Activated T-helper 1 cell treated with anti-CD3 and anti-CD28 coated beads, Interleukin-12 subunit alpha, Interleukin-12 subunit beta, Interleukin-2, Interleukin-4 antibody, amounts not matched to agents 30 ng/mL and 10 ng/mL and 1 ng/mL, durations not matched to agents 14 hours and 24 hours and 36 hours (primary cell): ENCODE measurements around the gene ACTG2. TPM values are rescaled to one million over a fixed set of nuclear protein-coding genes. Genes with fewer than 3 reads are reported as not detected.

Source experiments
- DNase-seq: peaks from one replicate; pipeline ENCODE4 v3.0.0; 2021; ENCODE audit warnings: low spot score
- H3K27ac Mint-ChIP-seq: one replicate; pipeline ENCODE4 v1.8.0; 2021; ENCODE audit warnings: mild to moderate bottlenecking, mixed read lengths
- H3K27me3 Mint-ChIP-seq: one replicate; pipeline ENCODE4 v1.8.0; 2022; ENCODE audit warnings: mild to moderate bottlenecking, moderate library complexity, mixed read lengths; ENCODE audit not compliant: insufficient read depth
- H3K36me3 Mint-ChIP-seq: one replicate; pipeline ENCODE4 v1.8.0; 2021; ENCODE audit warnings: low read depth, mixed read lengths
- H3K4me1 Mint-ChIP-seq: one replicate; pipeline ENCODE4 v1.8.0; 2021; ENCODE audit warnings: low read depth, mixed read lengths
- H3K4me3 Mint-ChIP-seq: one replicate; pipeline ENCODE4 v1.8.0; 2021; ENCODE audit warnings: mild to moderate bottlenecking, moderate library complexity, mixed read lengths
- H3K9me3 Mint-ChIP-seq: one replicate; pipeline ENCODE4 v1.8.0; 2021; ENCODE audit warnings: mixed read lengths
- intact Hi-C: fragments of 100-400 bp; cut with micrococcal nuclease; formaldehyde crosslinking; loops from one replicate; pipeline ENCODE4 v1.15.1; 2024
- total RNA-seq: library from RNA; stranded (reverse); gene quantifications from 2 replicates; pipeline ENCODE4 v1.2.3, GENCODE V29; 2022

The ACTG2 gene
- total RNA-seq, 1 donor from 2014 or later = 0.26 TPM

GRCh38 chr2:73910873-73911547 lies 18.2 kb downstream of the ACTG2 start:
- Mint-ChIP-seq H3K9me3 (no peaks in the 10 kb centered on the region), H3K4me1 (peaks cover 16% of the 10 kb centered on the region), H3K27ac (no peak overlapping the region), H3K27me3 (no peaks in the 10 kb centered on the region), H3K36me3 (no peaks in the 10 kb centered on the region), H3K4me3 (no peak overlapping the region)
- intact Hi-C loops = no loop called here
- DNase-seq = no peak

- intact Hi-C loops = no loop called here
- Mint-ChIP-seq H3K9me3 (no peaks in the 10 kb centered on the region), H3K36me3 (no peaks in the 10 kb centered on the region), H3K27ac (no peak overlapping the region), H3K27me3 (no peaks in the 10 kb centered on the region), H3K4me1 (peaks cover 16% of the 10 kb centered on the region), H3K4me3 (no peak overlapping the region)
- DNase-seq = no peak
Observed at GRCh38 chr2:73911548-73912208, 18.9 kb downstream of the ACTG2 start.

GRCh38 chr2:73913414-73914054 lies 20.7 kb downstream of the ACTG2 start:
- peaks cover 16% of the 10 kb centered on the region for H3K4me1 Mint-ChIP-seq
- no peak overlapping the region for H3K4me3 Mint-ChIP-seq
- intact Hi-C loops = no loop called here
- H3K27me3 Mint-ChIP-seq = no peaks in the 10 kb centered on the region
- no peaks in the 10 kb centered on the region for H3K9me3 Mint-ChIP-seq
- no peak overlapping the region for H3K27ac Mint-ChIP-seq
- DNase-seq = no peak
- no peaks in the 10 kb centered on the region for H3K36me3 Mint-ChIP-seq

- no peaks in the 10 kb centered on the region for H3K27me3 Mint-ChIP-seq
Observed at GRCh38 chr2:73914667-73915066, 21.9 kb downstream of the ACTG2 start.

GRCh38 chr2:73915437-73915993 lies 22.7 kb downstream of the ACTG2 start:
- Mint-ChIP-seq H3K27ac (no peak overlapping the region), H3K4me3 (no peak overlapping the region), H3K27me3 (no peaks in the 10 kb centered on the region), H3K4me1 (peaks cover 16% of the 10 kb centered on the region), H3K36me3 (no peaks in the 10 kb centered on the region), H3K9me3 (no peaks in the 10 kb centered on the region)
- intact Hi-C loops = no loop called here
- DNase-seq = no peak

More at GRCh38 chr2:73914667-73915066, 21.9 kb downstream of the ACTG2 start:
- intact Hi-C loops = no loop called here
- no peaks in the 10 kb centered on the region for H3K36me3 Mint-ChIP-seq
- no peak overlapping the region for H3K4me3 Mint-ChIP-seq
- H3K27ac Mint-ChIP-seq = no peak overlapping the region
- DNase-seq = no peak
- H3K9me3 Mint-ChIP-seq = no peaks in the 10 kb centered on the region
- H3K4me1 Mint-ChIP-seq = peaks cover 16% of the 10 kb centered on the region

- Mint-ChIP-seq H3K27me3 (no peaks in the 10 kb centered on the region), H3K9me3 (no peaks in the 10 kb centered on the region), H3K4me3 (no peak overlapping the region), H3K27ac (no peak overlapping the region), H3K36me3 (no peaks in the 10 kb centered on the region), H3K4me1 (peaks cover 16% of the 10 kb centered on the region)
- intact Hi-C loops = no loop called here
- DNase-seq = no peak
Observed at GRCh38 chr2:73916666-73917065, 23.9 kb downstream of the ACTG2 start.

- Mint-ChIP-seq H3K4me1 (peaks cover 16% of the 10 kb centered on the region), H3K36me3 (no peaks in the 10 kb centered on the region), H3K27ac (no peak overlapping the region), H3K27me3 (no peaks in the 10 kb centered on the region), H3K9me3 (no peaks in the 10 kb centered on the region), H3K4me3 (no peak overlapping the region)
- no peak for DNase-seq
- intact Hi-C loops = no loop called here
Observed at GRCh38 chr2:73917296-73917695, 24.5 kb downstream of the ACTG2 start.

GRCh38 chr2:73917696-73918207 lies 24.9 kb downstream of the ACTG2 start:
- Mint-ChIP-seq H3K27me3 (no peaks in the 10 kb centered on the region), H3K36me3 (no peaks in the 10 kb centered on the region), H3K9me3 (no peaks in the 10 kb centered on the region), H3K4me1 (peaks cover 18% of the 10 kb centered on the region), H3K4me3 (no peak overlapping the region), H3K27ac (no peak overlapping the region)
- intact Hi-C loops = no loop called here
- DNase-seq = no peak

- no peaks in the 10 kb centered on the region for H3K9me3 Mint-ChIP-seq
- DNase-seq = no peak
- H3K36me3 Mint-ChIP-seq = peaks cover 2% of the 10 kb centered on the region
- peaks cover 25% of the 10 kb centered on the region for H3K4me1 Mint-ChIP-seq
- no peak overlapping the region for H3K27ac Mint-ChIP-seq
- H3K4me3 Mint-ChIP-seq = no peak overlapping the region
- intact Hi-C loops = no loop called here
- H3K27me3 Mint-ChIP-seq = no peaks in the 10 kb centered on the region
Observed at GRCh38 chr2:73918856-73919255, 26.0 kb downstream of the ACTG2 start.

- Mint-ChIP-seq H3K27ac (no peak overlapping the region), H3K27me3 (no peaks in the 10 kb centered on the region), H3K4me1 (peaks cover 23% of the 10 kb centered on the region), H3K36me3 (peaks cover 2% of the 10 kb centered on the region), H3K4me3 (no peak overlapping the region), H3K9me3 (no peaks in the 10 kb centered on the region)
- intact Hi-C loops = loop anchor here (10.0 kb wide), 1 partner anchor 535 kb away; the partner anchor contains the start of genes INO80B and WBP1
- no peak for DNase-seq
Observed at GRCh38 chr2:73919596-73920228, 26.9 kb downstream of the ACTG2 start.

GRCh38 chr2:73920577-73921545 lies 28.1 kb downstream of the ACTG2 start:
- Mint-ChIP-seq H3K36me3 (peaks cover 2% of the 10 kb centered on the region), H3K4me3 (no peak overlapping the region), H3K27me3 (no peaks in the 10 kb centered on the region), H3K9me3 (no peaks in the 10 kb centered on the region), H3K27ac (no peak overlapping the region), H3K4me1 (peaks cover 18% of the 10 kb centered on the region)
- DNase-seq = no peak
- intact Hi-C loops = loop anchor here (10.0 kb wide), 1 partner anchor 534 kb away; the partner anchor contains the start of genes INO80B and WBP1
